HG03571 (cell line): ENCODE results near the gene SLC2A11.

Experiments
- ATAC-seq: cut with Tn5 transposase; IDR thresholded peaks from one replicate; pipeline ENCODE4 v1.9.1; 2021; ENCODE audit not compliant: unreplicated experiment

The SLC2A11 gene, protein sequence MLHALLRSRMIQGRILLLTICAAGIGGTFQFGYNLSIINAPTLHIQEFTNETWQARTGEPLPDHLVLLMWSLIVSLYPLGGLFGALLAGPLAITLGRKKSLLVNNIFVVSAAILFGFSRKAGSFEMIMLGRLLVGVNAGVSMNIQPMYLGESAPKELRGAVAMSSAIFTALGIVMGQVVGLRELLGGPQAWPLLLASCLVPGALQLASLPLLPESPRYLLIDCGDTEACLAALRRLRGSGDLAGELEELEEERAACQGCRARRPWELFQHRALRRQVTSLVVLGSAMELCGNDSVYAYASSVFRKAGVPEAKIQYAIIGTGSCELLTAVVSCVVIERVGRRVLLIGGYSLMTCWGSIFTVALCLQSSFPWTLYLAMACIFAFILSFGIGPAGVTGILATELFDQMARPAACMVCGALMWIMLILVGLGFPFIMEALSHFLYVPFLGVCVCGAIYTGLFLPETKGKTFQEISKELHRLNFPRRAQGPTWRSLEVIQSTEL

DNA sequence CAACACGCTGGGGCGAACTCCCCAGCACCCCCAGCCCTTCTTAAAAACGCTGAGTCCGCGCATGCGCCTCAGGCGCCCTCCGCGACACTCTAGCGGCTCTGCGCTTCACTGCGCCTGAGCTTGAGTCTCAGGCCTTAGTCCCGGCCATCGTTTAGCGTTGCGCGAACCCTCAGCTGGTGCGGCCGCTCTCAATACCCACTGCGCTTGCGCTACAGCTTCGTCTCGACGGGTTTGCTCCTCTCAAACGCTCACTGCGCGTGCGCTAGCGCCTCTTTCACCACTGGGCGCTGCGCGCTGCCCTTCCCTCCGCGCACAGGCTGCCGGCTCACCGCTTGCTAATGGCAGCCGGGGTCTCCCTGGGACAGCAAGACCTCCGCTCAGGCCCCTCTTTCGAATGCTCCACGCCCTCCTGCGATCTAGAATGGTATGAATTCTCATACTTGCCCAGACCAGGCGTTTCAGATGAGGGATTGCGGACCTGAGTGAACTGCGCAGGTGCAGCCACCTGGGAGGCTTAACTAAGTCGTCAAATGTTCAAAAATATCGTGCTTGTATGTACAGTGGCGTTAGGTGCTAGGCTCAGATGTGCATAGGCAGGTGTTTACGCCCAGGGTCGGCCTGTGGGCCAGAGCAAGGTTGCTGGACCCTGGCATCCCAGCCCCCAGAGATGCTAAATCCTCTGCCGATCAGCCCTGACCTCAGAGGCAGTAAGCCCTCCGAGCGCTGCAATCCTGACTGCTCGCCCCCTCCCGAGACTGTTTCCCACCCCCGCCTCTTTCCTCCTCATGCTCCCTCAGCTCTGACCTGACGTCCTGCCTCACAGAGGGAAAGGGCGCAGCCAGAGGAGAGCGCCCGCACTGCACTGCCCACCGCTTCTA is at the start of gene SLC2A11:
Gene SLC2A11 (plus strand): TSS at position 270 of the 878 bp plus-strand sequence. CDS start 125 bp downstream, at position 395.
- ATAC-seq: peak; percentile 78

GRCh38 chr22:23812378-23812777 is 45.3 kb upstream of the SLC2A11 start:
- ATAC-seq: no peak

GRCh38 chr22:23815541-23816155 is 42.0 kb upstream of the SLC2A11 start:
- ATAC-seq: no peak

DNA sequence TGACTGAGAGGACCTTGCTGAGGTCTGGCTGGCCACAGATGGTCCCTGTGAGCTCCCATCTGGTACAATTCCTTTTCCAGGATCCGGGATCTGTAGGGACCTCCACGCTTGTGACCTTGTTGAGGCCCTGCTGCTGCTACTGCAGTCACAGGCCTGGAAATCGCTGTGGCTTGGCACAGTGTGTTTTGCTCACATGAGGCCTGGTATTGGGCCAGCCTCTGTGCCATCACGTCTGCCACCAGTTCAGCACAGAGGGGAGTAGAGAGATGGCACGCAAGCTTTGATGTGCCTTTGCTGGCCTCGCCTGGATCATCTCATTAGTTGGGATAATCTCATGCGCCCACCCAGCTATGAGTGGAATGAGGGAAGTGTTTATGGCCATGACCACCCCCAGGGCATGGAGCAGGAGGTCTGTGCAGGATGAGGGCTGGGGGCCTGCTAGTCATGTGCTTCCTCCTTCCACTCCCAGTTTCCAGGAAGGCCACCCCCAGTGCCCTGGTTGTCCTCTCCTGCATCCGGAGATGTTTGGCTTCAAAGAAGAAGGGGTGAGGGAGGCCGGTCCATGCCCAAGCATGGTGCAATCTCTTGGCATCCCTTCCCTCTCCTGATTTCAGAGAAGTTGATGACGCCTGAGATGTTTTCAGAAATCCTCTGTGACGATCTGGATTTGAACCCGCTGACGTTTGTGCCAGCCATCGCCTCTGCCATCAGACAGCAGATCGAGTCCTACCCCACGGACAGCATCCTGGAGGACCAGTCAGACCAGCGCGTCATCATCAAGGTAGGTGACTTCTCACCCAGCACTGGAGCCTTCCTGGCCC is 41.3 kb upstream of the SLC2A11 start:
- ATAC-seq: no peak

GRCh38 chr22:23817146-23817545 is 40.5 kb upstream of the SLC2A11 start:
- no peak for ATAC-seq

- ATAC-seq: no peak
Measured at GRCh38 chr22:23818541-23818940, 39.1 kb upstream of the SLC2A11 start.

DNA sequence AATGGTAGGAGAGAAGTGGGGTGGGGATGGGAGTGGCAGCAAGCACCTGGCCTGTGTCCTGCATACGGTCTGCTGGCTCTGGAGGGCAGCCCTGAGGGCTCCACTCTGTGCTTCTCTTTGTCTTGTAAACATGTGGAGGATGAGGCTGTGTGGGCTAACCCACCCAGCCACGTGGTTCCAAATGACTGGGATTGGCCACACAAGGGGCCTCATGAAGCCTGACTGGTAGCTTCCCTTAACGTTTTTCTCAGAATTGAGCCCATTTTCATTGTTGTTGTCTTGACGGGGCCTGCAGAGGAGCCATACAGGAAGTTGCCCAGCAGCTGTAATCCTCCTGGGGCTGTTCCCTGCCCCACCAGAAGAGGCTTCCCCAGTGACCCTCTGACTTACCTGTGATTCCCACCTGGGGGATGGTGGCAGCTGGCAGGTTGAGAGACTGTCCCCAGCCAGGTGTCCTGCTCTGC is 36.9 kb upstream of the SLC2A11 start:
- no peak for ATAC-seq

- no peak for ATAC-seq
Measured at GRCh38 chr22:23822101-23822671, 35.5 kb upstream of the SLC2A11 start.

DNA sequence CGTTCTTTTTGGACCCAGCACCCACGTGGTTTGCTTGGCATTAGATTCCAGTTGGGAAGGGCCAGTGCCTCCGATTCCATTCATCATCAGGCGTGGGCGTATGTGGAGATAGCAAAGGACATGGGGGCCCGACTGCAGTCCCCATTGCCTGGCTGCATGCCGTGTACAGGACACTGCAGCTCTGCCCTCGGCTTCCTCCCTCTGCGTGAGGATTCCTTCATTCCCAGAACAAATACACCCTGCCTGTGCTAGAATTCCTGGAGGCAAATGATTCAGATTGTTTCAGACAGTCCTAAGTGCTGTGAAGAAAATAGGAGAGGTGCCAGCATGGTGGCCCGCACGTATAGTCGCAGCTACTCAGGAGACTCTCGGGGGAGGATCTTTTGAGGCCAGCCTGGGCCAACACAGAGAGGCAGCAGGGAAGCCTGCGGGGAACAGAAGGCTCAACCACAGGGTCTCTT is 34.3 kb upstream of the SLC2A11 start:
- no peak for ATAC-seq

DNA sequence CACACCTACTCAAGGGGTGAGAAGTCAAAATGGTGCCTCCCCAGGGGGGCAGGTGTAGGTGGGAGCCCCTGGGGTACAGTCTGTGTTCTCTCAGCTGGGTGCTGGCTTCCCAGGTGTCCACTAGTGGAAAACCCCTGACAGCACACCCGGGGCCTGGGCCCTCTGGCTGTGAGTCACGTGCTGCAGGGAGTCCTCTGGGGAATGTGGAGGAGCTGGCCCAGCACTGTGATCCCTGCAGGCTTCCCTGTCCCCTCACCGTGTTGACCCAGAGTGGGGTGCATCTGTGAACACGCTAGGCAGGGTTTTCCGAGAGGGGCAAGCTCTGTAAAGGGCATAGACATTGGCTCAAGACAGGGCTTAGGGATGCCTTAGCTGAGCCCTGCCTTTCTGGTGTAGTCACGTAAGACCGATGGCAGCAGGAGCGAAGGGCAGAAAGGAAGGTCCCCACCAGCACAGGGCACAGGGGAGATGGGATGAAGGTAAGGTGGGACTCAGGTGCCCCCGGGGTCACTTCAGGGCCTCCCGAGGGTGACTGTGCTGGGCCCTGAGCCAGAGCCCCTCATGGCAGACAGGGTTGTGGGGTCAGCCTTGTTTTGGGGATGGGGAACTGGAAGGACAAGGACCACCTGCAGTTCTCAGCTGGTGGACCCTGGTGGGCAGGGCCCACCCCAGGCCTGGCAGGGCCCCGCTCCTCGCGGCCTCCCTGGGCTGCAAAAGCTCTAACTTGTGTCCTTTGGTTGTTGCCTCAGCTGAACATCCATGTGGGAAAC is 33.0 kb upstream of the SLC2A11 start:
- no peak for ATAC-seq

- ATAC-seq: no peak
Measured at GRCh38 chr22:23825246-23825905, 32.3 kb upstream of the SLC2A11 start.

DNA sequence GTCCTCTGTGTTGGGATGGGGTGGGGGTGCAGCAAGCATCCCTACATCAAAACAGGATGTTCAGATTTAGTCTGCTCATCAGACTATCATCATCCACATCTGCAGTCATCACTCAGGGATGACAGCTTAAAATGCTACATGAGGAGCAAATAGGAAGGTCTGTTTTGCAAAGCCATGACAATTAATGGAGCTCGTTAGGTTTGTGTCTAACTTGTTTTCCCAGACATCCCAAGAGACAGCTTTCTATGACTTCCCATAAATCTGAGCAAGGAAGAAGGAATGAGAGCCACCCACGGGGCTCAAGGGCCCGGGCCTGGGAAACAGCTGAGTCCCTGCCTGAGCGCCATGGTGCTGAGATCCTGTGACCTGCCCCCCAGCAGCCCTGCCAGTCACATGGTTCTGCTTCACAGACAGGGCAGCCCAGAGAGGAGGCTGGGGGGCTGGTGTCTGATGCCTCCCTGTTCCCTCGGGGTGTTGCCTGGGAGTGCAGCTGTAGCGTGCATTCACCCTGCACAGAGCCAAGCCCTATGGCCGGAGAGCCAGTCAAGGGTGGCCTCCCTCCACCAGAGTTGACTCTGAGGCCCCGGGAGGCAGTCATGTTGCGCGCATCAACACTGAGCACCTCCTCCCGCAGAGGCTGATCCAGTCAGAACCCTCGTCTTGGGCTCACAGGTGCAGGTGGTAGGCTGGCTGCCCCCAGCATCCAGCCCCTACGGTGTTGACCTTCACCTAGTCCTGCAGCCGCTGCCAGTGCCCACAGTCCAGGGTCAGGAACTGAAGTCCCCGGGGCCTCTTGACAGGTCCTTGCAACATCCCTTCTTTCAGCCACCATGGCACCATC is 30.9 kb upstream of the SLC2A11 start:
- ATAC-seq: no peak

DNA sequence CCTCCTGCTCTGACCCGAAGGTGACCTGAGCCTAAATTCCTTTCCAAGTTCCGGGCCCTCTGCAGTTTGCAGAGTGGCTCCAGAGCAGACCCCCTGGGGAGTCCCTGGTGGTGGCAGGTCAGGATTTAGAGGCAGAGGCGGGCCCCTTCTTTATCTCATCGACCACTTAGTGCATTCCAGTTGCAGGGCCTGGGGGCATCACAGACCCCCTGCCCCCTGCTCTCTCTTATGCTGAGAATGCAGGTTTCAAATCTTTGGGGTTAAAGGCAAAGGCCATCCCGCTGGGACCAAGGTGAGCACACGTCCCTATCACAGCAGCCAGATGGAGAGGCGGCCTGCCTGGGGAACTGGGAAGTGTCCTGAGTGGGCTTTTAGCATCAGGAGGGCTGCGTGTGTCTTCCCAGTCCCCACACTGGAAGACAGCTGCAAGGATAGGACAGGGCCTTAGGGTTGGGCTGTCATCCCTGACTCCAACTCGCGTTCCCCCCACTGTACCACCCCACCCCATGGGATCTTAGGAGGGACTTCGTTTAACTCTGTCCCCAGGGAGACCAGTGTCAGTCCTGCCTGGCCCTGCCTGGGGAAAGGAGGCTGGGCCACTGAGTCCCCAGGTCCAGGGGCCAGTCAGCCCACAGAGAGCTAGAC is 30.2 kb upstream of the SLC2A11 start:
- ATAC-seq: no peak

DNA sequence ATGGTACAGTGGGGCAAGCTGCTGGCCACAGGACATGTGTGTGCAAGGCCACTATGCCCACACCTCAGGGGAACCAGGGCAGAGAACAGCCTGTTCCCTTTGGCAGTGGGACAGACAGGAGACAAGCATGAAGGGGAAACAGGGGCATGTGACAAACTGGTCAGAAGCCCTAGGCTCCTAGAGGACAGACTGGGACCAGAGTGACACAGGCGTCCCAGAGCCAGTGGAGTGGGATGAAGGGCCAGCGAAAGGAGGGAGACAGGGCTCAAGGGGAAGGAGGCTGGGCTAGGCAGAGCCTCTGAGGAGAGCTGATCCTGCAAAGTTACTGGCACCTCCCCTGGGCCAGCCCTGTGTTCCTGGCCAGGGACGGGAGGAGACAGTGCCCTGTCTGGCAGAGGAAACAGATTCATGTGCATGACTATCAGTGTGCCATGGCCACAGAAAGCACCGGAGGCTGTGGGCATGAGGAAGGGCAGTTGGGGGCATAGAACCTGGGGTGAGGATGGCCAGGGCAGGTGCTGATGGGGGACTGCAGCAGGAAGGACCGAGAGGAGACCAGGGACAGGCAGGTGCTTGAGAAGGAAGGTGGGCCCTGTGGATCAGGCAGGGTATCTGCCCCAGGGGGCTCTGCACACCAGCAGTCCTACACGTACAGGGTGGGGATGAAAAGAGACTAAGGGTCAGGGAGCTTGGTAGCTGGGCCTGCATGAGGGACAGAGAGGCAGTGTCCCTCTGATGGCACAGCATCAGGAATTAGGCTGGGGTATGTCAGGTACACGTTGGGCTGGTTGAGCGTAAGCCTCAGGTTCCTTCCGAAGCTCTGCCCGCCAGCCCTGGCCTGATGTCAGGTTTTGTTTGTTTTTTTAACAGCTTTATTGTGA is 28.6 kb upstream of the SLC2A11 start:
- ATAC-seq: no peak

DNA sequence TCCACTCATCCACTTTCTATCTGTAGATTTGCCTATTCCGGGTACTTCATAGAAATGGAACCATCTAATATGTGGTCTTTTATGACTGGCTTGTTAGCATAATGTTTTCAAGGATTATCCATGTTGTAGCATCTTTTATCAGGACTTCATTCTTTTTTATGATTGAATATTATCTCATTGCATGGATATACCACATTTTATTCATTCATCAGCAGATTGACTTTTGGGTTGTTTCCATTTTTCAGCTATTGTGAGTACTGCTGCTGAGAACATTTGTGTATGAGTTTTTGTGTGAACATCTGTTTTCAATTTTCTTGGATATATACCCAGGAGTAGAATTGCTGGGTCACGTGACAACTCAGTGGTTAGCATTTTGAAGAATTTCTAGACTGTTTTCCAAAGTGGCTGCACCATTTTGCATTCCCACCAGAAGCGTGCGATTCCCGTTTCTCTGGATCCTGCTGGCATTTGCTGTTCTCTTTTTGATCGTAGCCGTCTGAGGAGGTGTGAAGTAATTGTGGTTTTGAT is 27.8 kb upstream of the SLC2A11 start:
- ATAC-seq: no peak

DNA sequence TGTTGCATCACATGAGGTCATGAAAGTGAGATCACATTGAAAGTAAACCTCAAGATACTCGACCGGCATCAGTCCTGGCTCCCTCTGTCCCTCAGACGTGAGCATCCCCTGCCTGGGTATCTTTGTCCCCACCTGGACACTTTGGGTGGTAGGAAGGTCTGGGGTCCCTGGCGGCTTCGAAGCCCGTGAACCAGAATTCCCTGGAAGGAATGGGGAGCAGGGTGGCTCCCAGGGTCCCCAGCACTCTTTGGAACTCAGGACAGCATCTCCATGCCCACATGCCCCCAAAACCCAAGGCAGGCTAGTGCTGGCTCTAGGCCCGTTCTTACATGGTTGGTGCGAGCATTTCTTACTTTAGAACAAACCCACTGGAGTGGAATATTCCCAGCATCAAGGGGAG is 26.4 kb upstream of the SLC2A11 start:
- no peak for ATAC-seq
